HG03175 (cell line): Measurements from ENCODE around the gene E2F6.

Experiments
- ATAC-seq: cut with Tn5 transposase; IDR thresholded peaks from one replicate; pipeline ENCODE4 v1.9.1; 2021; ENCODE audit warnings: mild to moderate bottlenecking, moderate library complexity; ENCODE audit not compliant: unreplicated experiment

Gene E2F6

GRCh38 chr2:11493282-11493681 lies 27.3 kb upstream of the E2F6 start:
- ATAC-seq = no peak

- ATAC-seq = no peak
These were observed 26.8 kb upstream of the E2F6 start for GRCh38 chr2:11492720-11493119.

DNA sequence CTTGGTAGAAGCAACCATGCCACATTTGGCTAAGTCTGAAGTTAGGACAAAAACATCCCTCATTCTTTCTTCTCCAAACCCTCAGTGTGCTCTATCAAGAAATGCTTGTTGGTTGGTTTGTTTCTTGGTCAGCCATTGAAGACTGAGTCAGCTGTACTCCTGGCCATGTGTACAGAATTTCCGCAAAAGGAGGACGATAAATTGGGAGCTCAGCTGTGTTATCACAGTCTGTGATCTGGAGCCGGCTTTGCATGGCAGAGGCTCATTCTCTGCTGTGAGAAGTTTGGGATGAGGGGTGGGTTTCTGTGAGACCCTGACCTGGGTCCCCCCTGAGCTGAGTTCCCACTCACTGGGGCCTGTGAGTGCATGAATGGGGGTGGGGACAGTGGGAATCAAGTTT lies 26.3 kb upstream of the E2F6 start:
- ATAC-seq = no peak

- ATAC-seq = no peak
These were observed 25.5 kb upstream of the E2F6 start for GRCh38 chr2:11491348-11491933.

DNA sequence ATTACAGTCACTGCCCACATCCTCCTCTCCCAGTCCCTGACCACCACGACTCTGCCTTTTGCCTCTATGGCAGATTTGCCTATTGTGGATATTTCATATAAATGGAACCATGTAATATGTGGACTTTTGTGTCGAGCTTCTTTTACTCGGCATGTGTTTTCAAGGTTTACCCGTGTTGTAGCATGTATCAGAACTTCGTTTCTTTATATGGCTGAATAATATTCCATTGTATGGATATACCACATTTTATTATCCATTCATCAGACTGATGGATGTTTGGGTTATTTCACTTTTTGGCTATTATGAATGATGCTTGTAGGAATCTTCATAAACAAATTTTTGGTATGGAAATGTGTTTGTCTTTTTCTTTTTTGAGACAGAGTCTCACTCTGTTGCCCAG lies 24.2 kb upstream of the E2F6 start:
- no peak for ATAC-seq

GRCh38 chr2:11488809-11489208 lies 22.8 kb upstream of the E2F6 start:
- ATAC-seq = no peak

- no peak for ATAC-seq
These were observed 18.1 kb upstream of the E2F6 start for GRCh38 chr2:11483806-11484617.

DNA sequence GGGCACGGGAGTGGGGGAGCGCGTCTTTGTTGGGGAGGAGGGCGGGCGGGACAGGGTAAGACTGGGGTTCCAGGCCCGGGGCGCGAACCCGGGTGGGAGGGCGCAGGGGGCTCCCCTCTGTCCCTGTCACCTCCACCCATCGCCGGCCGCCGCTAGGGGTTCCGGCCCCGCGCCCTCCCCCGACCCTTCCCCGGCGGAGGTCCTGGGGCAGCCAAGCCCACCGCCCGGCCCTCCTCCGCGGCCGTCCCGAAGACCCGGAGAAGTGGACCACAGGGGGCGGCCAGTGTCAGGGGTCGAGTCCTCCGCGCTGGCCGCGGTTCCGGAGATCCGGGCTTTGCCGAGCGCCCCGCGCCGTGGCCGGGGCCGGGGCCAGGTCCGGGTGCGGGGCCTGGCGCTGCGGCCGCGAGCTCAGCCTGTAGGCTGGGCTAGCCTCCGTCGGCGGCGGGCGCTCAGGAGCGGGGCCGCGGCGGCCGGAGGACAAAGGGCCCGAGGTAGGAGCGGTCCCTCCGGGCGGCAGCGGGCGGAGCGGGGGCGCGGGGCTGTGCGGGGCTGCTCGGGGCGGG lies 16.6 kb upstream of the E2F6 start:
- no peak for ATAC-seq

DNA sequence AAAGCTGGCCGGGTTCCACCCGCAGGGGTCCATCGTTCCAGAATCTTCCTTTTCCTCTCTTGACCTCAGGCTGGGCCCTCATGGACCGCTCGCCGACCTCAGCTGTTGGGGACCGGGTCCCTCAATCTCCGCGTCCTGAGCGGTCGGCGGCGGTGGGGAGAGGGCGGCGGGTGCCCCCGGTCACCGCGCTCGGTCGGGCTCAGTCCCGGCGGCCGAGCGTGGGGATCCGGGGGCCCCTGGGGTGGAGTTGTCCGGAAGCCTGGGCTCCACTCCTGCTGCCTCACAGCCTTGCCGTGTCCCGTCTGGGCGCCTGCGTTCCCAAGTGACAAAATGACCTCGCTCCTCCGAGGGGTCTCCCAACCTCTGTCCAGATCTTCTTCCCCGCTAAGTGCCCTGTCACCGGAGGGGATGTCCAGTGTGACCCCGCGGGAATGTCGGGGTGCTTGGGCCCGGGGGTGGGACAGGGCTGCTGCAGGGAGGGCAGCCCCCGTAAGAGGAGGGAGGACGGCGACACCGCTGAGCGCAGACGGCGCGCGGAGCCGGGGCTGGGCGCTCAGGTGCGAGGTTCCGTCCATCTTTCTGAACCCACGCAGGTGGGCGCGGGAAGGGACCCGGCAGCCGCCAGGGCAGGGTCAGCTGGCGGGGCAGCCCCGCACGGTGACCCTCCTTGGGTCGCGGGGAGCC lies 16.0 kb upstream of the E2F6 start:
- ATAC-seq = no peak

DNA sequence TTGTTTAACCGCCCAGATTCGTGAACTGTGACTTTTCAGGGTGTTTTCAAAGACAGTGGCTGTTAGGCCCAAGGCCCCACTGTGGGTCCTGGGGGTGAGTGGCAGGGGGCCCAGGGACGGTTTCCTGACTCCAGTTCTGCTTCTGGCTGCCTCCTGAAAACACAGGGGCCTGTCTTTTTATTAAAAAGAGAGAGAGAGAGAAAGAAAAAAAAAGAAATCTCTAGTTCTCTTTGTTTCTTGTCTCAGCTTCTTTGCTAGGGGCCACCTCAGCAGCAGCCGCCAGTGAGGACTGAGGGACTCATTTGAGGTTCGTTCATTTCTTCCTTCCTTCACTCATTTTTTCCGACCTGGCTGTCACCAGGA lies 15.4 kb upstream of the E2F6 start:
- ATAC-seq = no peak

- no peak for ATAC-seq
These were observed 14.9 kb upstream of the E2F6 start for GRCh38 chr2:11480859-11481258.

DNA sequence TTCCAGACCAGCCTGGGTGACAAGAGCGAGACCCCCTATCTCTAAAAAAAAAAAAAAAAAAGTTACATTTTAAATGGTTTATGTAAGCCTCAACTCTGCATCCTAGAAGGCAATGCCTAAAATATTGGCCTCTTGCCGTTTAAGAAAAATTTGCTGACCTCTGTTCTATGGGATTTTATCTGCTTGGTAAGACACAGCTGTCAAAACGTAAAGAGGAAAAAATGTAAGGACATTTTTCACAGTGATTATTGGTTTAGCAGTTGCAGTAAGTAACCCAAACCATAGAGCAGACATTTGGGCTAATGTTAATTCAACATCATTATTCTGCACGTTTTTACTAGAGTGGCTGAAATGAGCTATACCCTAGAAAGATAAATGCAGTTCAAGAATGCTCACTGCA lies 14.4 kb upstream of the E2F6 start:
- ATAC-seq = no peak

- ATAC-seq = no peak
These were observed 13.1 kb upstream of the E2F6 start for GRCh38 chr2:11478899-11479605.

DNA sequence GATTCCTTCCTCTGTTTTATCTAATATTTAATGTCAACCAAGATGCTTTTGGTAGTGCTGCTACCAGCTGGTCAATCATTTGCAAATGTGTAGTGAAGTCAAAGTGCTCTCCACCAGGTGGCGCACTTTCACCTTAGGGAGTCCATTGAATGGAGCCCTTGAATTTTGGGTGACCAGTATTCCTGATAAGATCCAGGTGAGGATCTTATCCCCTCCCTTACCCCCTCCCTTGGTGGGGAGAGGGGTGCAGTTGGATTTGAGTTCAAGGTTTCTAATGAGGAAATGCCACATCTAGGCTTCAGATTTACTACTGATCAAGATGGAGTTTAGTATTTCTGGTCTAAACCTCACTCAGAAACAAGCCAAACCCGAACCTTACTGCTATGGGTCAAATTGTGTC lies 12.0 kb upstream of the E2F6 start:
- ATAC-seq = no peak

GRCh38 chr2:11473659-11474433 lies 7.9 kb upstream of the E2F6 start:
- ATAC-seq = no peak

DNA sequence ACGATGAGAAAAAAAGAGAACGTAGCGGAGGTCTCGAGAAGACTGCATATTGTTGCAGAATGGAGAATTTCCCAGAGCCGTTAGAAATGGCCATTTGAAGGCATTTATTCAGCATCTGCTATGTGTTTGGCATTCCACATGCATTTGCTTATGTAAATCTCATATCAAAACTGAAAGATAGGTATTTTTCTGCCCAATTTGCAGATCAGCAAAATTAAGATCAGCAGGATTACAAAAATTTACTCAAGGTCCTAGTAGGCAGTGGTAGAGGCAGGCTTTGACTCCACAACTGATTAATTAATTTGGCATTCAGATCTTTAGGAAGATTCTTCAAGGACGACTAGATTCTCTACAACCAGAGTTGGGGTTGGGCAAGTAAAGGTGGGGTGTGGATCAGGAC lies 1.8 kb upstream of the E2F6 start:
- no peak for ATAC-seq

GRCh38 chr2:11467129-11467649 lies 1.2 kb upstream of the E2F6 start:
- ATAC-seq = no peak

- peak; percentile 30 for ATAC-seq
These were observed 557 bp upstream of the E2F6 start for GRCh38 chr2:11466307-11467128.

- ATAC-seq = no peak
These were observed 864 bp downstream of the E2F6 start for GRCh38 chr2:11465110-11465484.
